ENCODE data around the gene ACP1.

GRCh38 chr2:262117-262516, 2.6 kb upstream of the ACP1 start:
- TF ChIP-seq CTCF (IDR thresholded peaks at IDR 0.05) (no peak), MAX (IDR thresholded peaks at IDR 0.05) (no peak), POLR2A (IDR thresholded peaks at IDR 0.05; ENCODE audit: low read length) (no peak), RNF2 (IDR thresholded peaks at IDR 0.05; ENCODE audit: borderline replicate concordance, low read depth) (no peak), JUNB (IDR thresholded peaks at IDR 0.05) (no peak), HDAC2 (IDR thresholded peaks at IDR 0.05) (no peak), RFX5 (IDR thresholded peaks at IDR 0.05) (no peak), NPAS2 (CRISPR knock-in tag; IDR thresholded peaks at IDR 0.05; ENCODE audit: borderline replicate concordance) (no peak), CHD2 (IDR thresholded peaks at IDR 0.05; ENCODE audit: low read length, partially characterized antibody) (no peak), HMGXB4 (CRISPR knock-in tag; IDR thresholded peaks at IDR 0.05; ENCODE audit: borderline replicate concordance) (no peak), FOSB (CRISPR knock-in tag; IDR thresholded peaks at IDR 0.05) (no peak), MAZ (IDR thresholded peaks at IDR 0.05; ENCODE audit: borderline replicate concordance, low read depth, low read length) (no peak), RCOR1 (IDR thresholded peaks at IDR 0.05; ENCODE audit: low read depth, low read length) (no peak)
